GM12878 (cell line): Measurements from ENCODE around the gene PKM. TPM values are rescaled to one million over a fixed set of nuclear protein-coding genes. Genes with fewer than 3 reads are reported as not detected.

Experiments used
- ATAC-seq: fragments of 200-7000 bp; cut with Tn5 transposase; 3 replicates; pipeline ENCODE4 v1.9.1; 2020; ENCODE audit warnings: mild to moderate bottlenecking, moderate library complexity
- BruUV-seq: library from RNA; stranded (reverse); fragments of 400-500 nt; replicated peaks from 2 replicates; lab custom pipeline; 2021; lab: Mats Ljungman, UMichigan
- CTCF ChIA-PET: fragments of 300-600 bp; sonication (Branson Sonifier 250); formaldehyde crosslinking; extraction: SDS; loops from one replicate; lab custom pipeline; 2021; ENCODE audit warnings: inconsistent platforms; lab: Yijun Ruan, JAX
- POLR2A ChIA-PET: fragments of 350-600 bp; formaldehyde crosslinking; extraction: SDS; loops from one replicate; lab custom pipeline; 2021; ENCODE audit warnings: inconsistent platforms; lab: Charles Lee
- RAD21 ChIA-PET: fragments of 300-600 bp; sonication (Branson Sonifier 250); formaldehyde crosslinking; loops from one replicate; lab custom pipeline; 2023; ENCODE audit warnings: antibody characterized with exemption; ENCODE audit not compliant: unreplicated experiment; lab: Charles Lee
- SMC1A ChIA-PET: fragments of 300-600 bp; sonication (Branson Sonifier 250); formaldehyde crosslinking; loops from one replicate; lab custom pipeline; 2023; ENCODE audit not compliant: unreplicated experiment, uncharacterized antibody; lab: Charles Lee
- DNase-seq: peaks from one replicate; pipeline ENCODE4 v3.0.0-alpha.2; 2011; ENCODE audit warnings: low read depth, low spot score
- FAIRE-seq: peaks from 3 replicates; lab custom pipeline; 2011; peaks lifted over from hg19 to GRCh38; lab: Jason Lieb, UNC
- H2AFZ ChIP-seq: 2 replicates; pipeline ENCODE4 v1.6.0; 2011; ENCODE audit warnings: low read depth, low read length, control low read depth; ENCODE audit not compliant: control insufficient read depth
- H3K27ac ChIP-seq: 2 replicates; pipeline ENCODE4 v1.5.1; 2011; ENCODE audit warnings: control low read depth; ENCODE audit not compliant: control insufficient read depth, insufficient read depth
- H3K27me3 ChIP-seq, 2 experiments: replicated peaks in 1 of 2; 2 replicates each; pipeline versions ENCODE4 v1.6.0 to v1.6.1; 2011; ENCODE audit warnings: low read length in 1 of 2; ENCODE audit not compliant: control insufficient read depth in 2 of 2, insufficient read depth in 2 of 2
- H3K36me3 ChIP-seq, 2 experiments: 2 replicates each; pipeline ENCODE4 v1.5.1; 2011; ENCODE audit warnings: low read length in 1 of 2; ENCODE audit not compliant: control insufficient read depth in 2 of 2, insufficient read depth in 2 of 2
- H3K4me1 ChIP-seq: 2 replicates; pipeline ENCODE4 v1.6.1; 2011; ENCODE audit warnings: mild to moderate bottlenecking, low read length, moderate library complexity, mixed read lengths; ENCODE audit not compliant: control insufficient read depth, insufficient read depth
- H3K4me2 ChIP-seq: 2 replicates; pipeline ENCODE4 v1.6.0; 2011; ENCODE audit warnings: control low read depth; ENCODE audit not compliant: control insufficient read depth, insufficient read depth
- H3K4me3 ChIP-seq: fragments of 200-600 bp; sonication (generic); 2 replicates; pipeline ENCODE4 v1.5.1; 2016
- H3K79me2 ChIP-seq: 2 replicates; pipeline ENCODE4 v1.6.0; 2011; ENCODE audit warnings: low read length; ENCODE audit not compliant: control insufficient read depth, insufficient read depth
- H3K9ac ChIP-seq: 2 replicates; pipeline ENCODE4 v1.8.0; 2011; ENCODE audit warnings: low read length, control low read depth, mixed read lengths; ENCODE audit not compliant: control insufficient read depth, insufficient read depth
- H3K9me3 ChIP-seq: replicated peaks from 3 replicates; pipeline ENCODE4 v1.5.1; 2011; ENCODE audit warnings: mild to moderate bottlenecking, low read length; ENCODE audit not compliant: control insufficient read depth, insufficient read depth
- H4K20me1 ChIP-seq: 2 replicates; pipeline ENCODE4 v1.6.0; 2011; ENCODE audit not compliant: control insufficient read depth, insufficient read depth
- BMI1 ChIP-seq: fragments of 450-650 bp; IDR thresholded peaks from 2 replicates; pipeline ENCODE4 v1.6.1; 2016; ENCODE audit warnings: mild to moderate bottlenecking, moderate library complexity, borderline replicate concordance
- BRCA1 ChIP-seq: IDR thresholded peaks from 2 replicates; pipeline ENCODE4 v1.6.1; 2011; ENCODE audit warnings: low read depth, low read length, improper control_type of control experiment
- CBX5 ChIP-seq: sonication (generic); IDR thresholded peaks from 2 replicates; pipeline ENCODE4 v1.6.1; 2016; ENCODE audit warnings: low read depth, moderate library complexity, mild to moderate bottlenecking, inconsistent platforms
- CUX1 ChIP-seq: IDR thresholded peaks from 2 replicates; pipeline ENCODE4 v1.6.1; 2012; ENCODE audit warnings: improper control_type of control experiment, low read depth, low read length; ENCODE audit not compliant: insufficient replicate concordance
- FOS ChIP-seq: IDR thresholded peaks from 3 replicates; pipeline ENCODE4 v1.6.1; 2011; ENCODE audit warnings: borderline replicate concordance; ENCODE audit not compliant: insufficient read length; ENCODE audit errors: extremely low read depth
- HDAC2 ChIP-seq: fragments of 200-600 bp; sonication (generic); IDR thresholded peaks from 2 replicates; pipeline ENCODE4 v1.6.1; 2017
- RELB ChIP-seq: fragments of 450-650 bp; IDR thresholded peaks from 2 replicates; pipeline ENCODE4 v1.6.1; 2017; ENCODE audit warnings: low read depth, mild to moderate bottlenecking, moderate library complexity
- RFX5 ChIP-seq: IDR thresholded peaks from 2 replicates; pipeline ENCODE4 v1.6.1; 2011; ENCODE audit warnings: low read depth, low read length, improper control_type of control experiment
- SIN3A ChIP-seq: IDR thresholded peaks from 2 replicates; pipeline ENCODE4 v1.6.1; 2012; ENCODE audit warnings: low read depth, low read length, improper control_type of control experiment
- TCF7 ChIP-seq: IDR thresholded peaks from 2 replicates; pipeline ENCODE4 v1.6.1; 2014; ENCODE audit warnings: antibody characterized with exemption, borderline replicate concordance
- YBX1 ChIP-seq: fragments of 450-650 bp; IDR thresholded peaks from 2 replicates; pipeline ENCODE4 v1.6.1; 2016; ENCODE audit warnings: antibody characterized with exemption
- YY1 ChIP-seq: IDR thresholded peaks from 2 replicates; pipeline ENCODE4 v1.6.1; 2011; ENCODE audit warnings: low read depth, mild to moderate bottlenecking, low read length
- ZBTB33 ChIP-seq: fragments of 450-650 bp; IDR thresholded peaks from 2 replicates; pipeline ENCODE4 v1.6.1; 2017; ENCODE audit warnings: mild to moderate bottlenecking
- ZSCAN29 ChIP-seq: fragments of 450-650 bp; IDR thresholded peaks from 2 replicates; pipeline ENCODE4 v1.6.1; 2017; ENCODE audit warnings: mild to moderate bottlenecking, moderate library complexity
- ZZZ3 ChIP-seq: IDR thresholded peaks from 2 replicates; pipeline ENCODE4 v1.6.1; 2011; ENCODE audit warnings: low read depth; ENCODE audit not compliant: control insufficient read depth, insufficient read length
- WGBS: methylation state at CpG from one replicate; pipeline ENCODE4 v1.1.6; 2016; ENCODE audit warnings: low lambda C conversion rate; ENCODE audit not compliant: insufficient replicate concordance, insufficient coverage; ENCODE audit errors: missing lambda C conversion rate; 5-methylcytosine and 5-hydroxymethylcytosine counted together
- in situ Hi-C: fragments of 300-500 bp; cut with MboI; formaldehyde crosslinking; loops from 9 replicates; pipeline ENCODE4 v1.14.3; 2018; ENCODE audit warnings: mixed read lengths
- intact Hi-C: fragments of 100-400 bp; cut with micrococcal nuclease; formaldehyde crosslinking; loops from one replicate; pipeline ENCODE4 v1.14.2; 2022; ENCODE audit not compliant: unreplicated experiment
- polyA plus RNA-seq, 11 experiments: library from polyadenylated mRNA; depleted of rRNA in 4 of 11; unstranded in 6 of 11; stranded (reverse) in 5 of 11; fragments of >200 nt; fragmentation: Nextera tagmentation in 4 of 11; fragmentation: Illumina TruSeq in 1 of 11; extraction: Ambion mirVana in 4 of 11; extraction: Trizol in 1 of 11; gene quantifications; 1 replicate in 1 of 11; 2 replicates in 10 of 11; pipeline versions ENCODE4 v1.2.1 to v1.2.3, GENCODE V29; 2011 to 2016; ENCODE audit warnings: inconsistent platforms in 2 of 11, missing spikeins in 2 of 11, low read depth in 1 of 11
- total RNA-seq, 4 experiments: library from RNA; depleted of rRNA in 3 of 4; stranded (reverse); fragments of >200 nt in 3 of 4; fragmentation: Illumina TruSeq in 1 of 4; extraction: Trizol in 1 of 4; gene quantifications; 2 replicates each; pipeline versions ENCODE4 v1.2.1 to v1.2.3, GENCODE V29; 2013 to 2021

PKM gene
- total and polyA plus RNA-seq, 10 of the 15 experiments (the other 5 are each of a cell fraction or from before 2014, with no cell fraction given) = 491 to 2,011 (median 1,433) TPM

- no peak for TF ChIP-seq ZBTB33
- TF ChIP-seq TCF7 = no peak
- TF ChIP-seq YBX1 = no peak
- TF ChIP-seq SIN3A = no peak
Measured at GRCh38 chr15:72173864-72174550, 57.0 kb downstream of the PKM start (continued).

- FAIRE-seq = no peak
- no peak for TF ChIP-seq ZZZ3
- TF ChIP-seq RELB = no peak
- no peak for TF ChIP-seq YY1
- no peak for TF ChIP-seq CUX1
- TF ChIP-seq ZSCAN29 = no peak
- TF ChIP-seq CBX5 = no peak
- TF ChIP-seq BMI1 = no peak
- no peak for TF ChIP-seq RFX5
- TF ChIP-seq HDAC2 = no peak
- no peak for TF ChIP-seq FOS
- TF ChIP-seq BRCA1 = no peak
Measured at GRCh38 chr15:72173401-72173800, 57.6 kb downstream of the PKM start.

More at GRCh38 chr15:72173401-72173800, 57.6 kb downstream of the PKM start:
- 62% methylated on average over 6 of the region's 6 CpGs for WGBS
- Histone ChIP-seq H3K9ac (no peak overlapping the region), H3K79me2 (no peaks in the 10 kb centered on the region), H4K20me1 (no peaks in the 10 kb centered on the region), H3K4me3 (no peak overlapping the region), H3K27me3 (peaks cover 0 to 2% of the 10 kb centered on the region in 2 experiments; a peak in 2 of 4 replicates), H3K27ac (no peak overlapping the region), H3K4me2 (no peak overlapping the region), H3K9me3 (no peaks in the 10 kb centered on the region), H3K4me1 (no peaks in the 10 kb centered on the region; the same call in 1 of the 2 replicates), H2AFZ (no peak overlapping the region), H3K36me3 (no peaks in the 10 kb centered on the region)
- intact Hi-C loops = no loop called here
- in situ Hi-C loops = no loop called here
- ATAC-seq (no peak), DNase-seq (no peak)
- ChIA-PET POLR2A (no interaction called here), CTCF (interaction anchor here (0.6 kb wide), 1 partner anchor 675 kb away, joined by 3 read pairs; no protein-coding TSS in a partner anchor), RAD21 (no interaction called here), SMC1A (no interaction called here)
- no TSS peak for BruUV-seq
